ENCODE measurements around the gene TMEM88.

DNA sequence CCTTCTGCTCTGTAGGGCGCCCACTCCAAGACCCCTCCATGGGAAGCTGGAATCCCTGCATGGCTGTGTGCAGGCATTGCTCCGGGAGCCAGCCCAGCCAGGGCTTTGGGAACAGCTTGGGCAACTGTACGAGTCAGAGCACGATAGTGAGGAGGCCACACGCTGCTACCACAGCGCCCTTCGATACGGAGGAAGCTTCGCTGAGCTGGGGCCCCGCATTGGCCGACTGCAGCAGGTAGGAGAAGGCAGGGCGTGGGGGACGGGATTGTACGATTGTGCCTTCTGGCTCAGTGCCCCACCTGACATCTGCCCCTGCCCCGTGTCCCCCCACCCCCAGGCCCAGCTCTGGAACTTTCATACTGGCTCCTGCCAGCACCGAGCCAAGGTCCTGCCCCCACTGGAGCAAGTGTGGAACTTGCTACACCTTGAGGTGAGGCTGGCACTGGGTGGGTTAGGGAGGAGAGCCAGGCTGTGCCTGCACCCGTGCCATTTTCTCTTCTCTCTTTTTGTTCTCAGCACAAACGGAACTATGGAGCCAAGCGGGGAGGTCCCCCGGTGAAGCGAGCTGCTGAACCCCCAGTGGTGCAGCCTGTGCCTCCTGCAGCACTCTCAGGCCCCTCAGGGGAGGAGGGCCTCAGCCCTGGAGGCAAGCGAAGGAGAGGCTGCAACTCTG, 8.7 kb upstream of the TMEM88 start:
- TF ChIP-seq, protein P1, sequence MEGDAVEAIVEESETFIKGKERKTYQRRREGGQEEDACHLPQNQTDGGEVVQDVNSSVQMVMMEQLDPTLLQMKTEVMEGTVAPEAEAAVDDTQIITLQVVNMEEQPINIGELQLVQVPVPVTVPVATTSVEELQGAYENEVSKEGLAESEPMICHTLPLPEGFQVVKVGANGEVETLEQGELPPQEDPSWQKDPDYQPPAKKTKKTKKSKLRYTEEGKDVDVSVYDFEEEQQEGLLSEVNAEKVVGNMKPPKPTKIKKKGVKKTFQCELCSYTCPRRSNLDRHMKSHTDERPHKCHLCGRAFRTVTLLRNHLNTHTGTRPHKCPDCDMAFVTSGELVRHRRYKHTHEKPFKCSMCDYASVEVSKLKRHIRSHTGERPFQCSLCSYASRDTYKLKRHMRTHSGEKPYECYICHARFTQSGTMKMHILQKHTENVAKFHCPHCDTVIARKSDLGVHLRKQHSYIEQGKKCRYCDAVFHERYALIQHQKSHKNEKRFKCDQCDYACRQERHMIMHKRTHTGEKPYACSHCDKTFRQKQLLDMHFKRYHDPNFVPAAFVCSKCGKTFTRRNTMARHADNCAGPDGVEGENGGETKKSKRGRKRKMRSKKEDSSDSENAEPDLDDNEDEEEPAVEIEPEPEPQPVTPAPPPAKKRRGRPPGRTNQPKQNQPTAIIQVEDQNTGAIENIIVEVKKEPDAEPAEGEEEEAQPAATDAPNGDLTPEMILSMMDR (CRISPR knock-in tag; IDR thresholded peaks at IDR 0.05), result no peak
- TF ChIP-seq PRDM4 (CRISPR knock-in tag; IDR thresholded peaks at IDR 0.05; ENCODE audit: borderline replicate concordance) (no peak), FOXK1 (CRISPR knock-in tag; IDR thresholded peaks at IDR 0.05; ENCODE audit: borderline replicate concordance, low read depth) (no peak), U2AF2 (IDR thresholded peaks at IDR 0.05; ENCODE audit: low read depth, low read length) (no peak), KMT2B (CRISPR knock-in tag; IDR thresholded peaks at IDR 0.05) (no peak), POLR2A (IDR thresholded peaks at IDR 0.05; ENCODE audit: insufficient read depth in 1 of 2, low read depth in 2 of 2, low read length in 2 of 2) (no peak), PHF8 (CRISPR knock-in tag; IDR thresholded peaks at IDR 0.05) (no peak), POLR2AphosphoS5 (IDR thresholded peaks at IDR 0.05; ENCODE audit: low read depth, low read length) (no peak), NR2C2 (CRISPR knock-in tag; IDR thresholded peaks at IDR 0.05; ENCODE audit: borderline replicate concordance) (no peak), MIER3 (CRISPR knock-in tag; IDR thresholded peaks at IDR 0.05; ENCODE audit: borderline replicate concordance) (no peak), KDM1A (CRISPR knock-in tag; IDR thresholded peaks at IDR 0.05) (no peak)

All from HepG2 (cell line).